ENCODE measurements around the gene CARD6. TPM values are rescaled to one million over a fixed set of nuclear protein-coding genes. Genes with fewer than 3 reads are reported as not detected.

CARD6 gene
- total and polyA plus RNA-seq, 2 of the 8 experiments (the other 6 are each of a cell fraction or from before 2014, with no cell fraction given), result 0.41 to 0.50 TPM

DNA sequence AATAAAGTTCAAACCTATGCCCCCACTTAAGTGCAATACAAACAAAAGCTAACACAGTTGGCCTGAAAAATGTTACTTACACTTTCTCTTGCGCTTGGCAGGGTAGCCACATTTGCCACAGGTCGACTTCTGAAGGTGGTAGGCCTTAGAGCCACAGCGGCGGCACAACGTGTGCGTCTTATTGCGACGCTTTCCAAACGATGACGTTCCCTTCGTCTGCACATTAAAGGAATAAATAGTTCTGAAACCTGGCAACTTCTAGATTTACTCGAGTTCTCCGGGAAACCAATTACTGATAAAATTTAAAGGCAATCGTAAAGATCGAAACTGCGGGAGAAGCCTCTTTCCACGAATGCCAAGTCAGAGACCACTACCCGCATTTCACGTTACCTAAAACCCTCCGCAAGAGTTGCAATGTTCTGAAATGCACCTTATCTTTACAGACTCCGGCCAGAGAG is 6.7 kb upstream of the CARD6 start (continued):
- TF ChIP-seq, protein P1, sequence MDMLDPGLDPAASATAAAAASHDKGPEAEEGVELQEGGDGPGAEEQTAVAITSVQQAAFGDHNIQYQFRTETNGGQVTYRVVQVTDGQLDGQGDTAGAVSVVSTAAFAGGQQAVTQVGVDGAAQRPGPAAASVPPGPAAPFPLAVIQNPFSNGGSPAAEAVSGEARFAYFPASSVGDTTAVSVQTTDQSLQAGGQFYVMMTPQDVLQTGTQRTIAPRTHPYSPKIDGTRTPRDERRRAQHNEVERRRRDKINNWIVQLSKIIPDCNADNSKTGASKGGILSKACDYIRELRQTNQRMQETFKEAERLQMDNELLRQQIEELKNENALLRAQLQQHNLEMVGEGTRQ (IDR thresholded peaks at IDR 0.05; ENCODE audit: low read length), result no peak
- TF ChIP-seq KDM1A (IDR thresholded peaks at IDR 0.05; ENCODE audit: borderline replicate concordance, low read length), result no peak
- peak; percentile 18; the same call in 1 of the 2 replicates for TF ChIP-seq SIX5 (IDR thresholded peaks at IDR 0.05; ENCODE audit: low read depth, low read length)

All from H1 (cell line).